ENCODE measurements around the gene MPIG6B. TPM values are rescaled to one million over a fixed set of nuclear protein-coding genes. Genes with fewer than 3 reads are reported as not detected.

Gene MPIG6B
- total RNA-seq, 4 donors from 2014 or later: not detected

DNA sequence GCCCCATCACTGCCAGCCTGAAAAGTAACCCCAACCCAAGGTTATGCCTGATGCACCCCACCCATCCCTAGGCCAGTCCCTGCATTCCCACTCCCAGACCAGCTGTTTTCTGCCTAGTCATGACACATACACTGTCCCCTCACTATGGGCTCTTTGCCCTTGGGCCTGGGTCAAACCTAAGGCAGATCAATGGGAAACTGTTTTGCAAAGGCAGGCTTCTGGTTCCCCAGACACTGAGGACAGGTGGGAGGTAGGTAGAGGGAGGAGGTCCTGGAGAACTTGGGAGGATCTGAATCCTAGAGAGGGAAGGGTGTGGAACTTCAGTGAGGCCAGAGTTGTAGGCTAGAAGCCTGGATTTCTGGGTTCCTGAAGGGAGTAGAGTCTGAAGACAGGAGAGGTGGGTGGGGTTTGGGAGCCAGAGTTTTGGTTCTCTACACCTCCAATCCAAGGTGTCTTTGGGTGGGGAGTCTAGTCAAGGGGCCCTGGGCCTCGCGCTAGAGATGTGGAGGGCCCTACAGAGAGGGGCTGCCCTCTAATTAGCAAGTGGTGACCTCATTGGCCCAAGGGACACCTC lies 11.2 kb downstream of the MPIG6B start:
- no peaks in the 10 kb centered on the region for H3K9me3 ChIP-seq
- peaks cover 0 to 35% (median 4%) of the 10 kb centered on the region in 3 donors for H3K36me3 ChIP-seq
- WGBS, 2 donors: 11 to 19% methylated on average over 2 of the region's 2 CpGs
- peaks cover 0 to 68% (median 37%) of the 10 kb centered on the region in 4 donors for H3K4me1 ChIP-seq
- TF ChIP-seq, protein P1, sequence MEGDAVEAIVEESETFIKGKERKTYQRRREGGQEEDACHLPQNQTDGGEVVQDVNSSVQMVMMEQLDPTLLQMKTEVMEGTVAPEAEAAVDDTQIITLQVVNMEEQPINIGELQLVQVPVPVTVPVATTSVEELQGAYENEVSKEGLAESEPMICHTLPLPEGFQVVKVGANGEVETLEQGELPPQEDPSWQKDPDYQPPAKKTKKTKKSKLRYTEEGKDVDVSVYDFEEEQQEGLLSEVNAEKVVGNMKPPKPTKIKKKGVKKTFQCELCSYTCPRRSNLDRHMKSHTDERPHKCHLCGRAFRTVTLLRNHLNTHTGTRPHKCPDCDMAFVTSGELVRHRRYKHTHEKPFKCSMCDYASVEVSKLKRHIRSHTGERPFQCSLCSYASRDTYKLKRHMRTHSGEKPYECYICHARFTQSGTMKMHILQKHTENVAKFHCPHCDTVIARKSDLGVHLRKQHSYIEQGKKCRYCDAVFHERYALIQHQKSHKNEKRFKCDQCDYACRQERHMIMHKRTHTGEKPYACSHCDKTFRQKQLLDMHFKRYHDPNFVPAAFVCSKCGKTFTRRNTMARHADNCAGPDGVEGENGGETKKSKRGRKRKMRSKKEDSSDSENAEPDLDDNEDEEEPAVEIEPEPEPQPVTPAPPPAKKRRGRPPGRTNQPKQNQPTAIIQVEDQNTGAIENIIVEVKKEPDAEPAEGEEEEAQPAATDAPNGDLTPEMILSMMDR (IDR thresholded peaks at IDR 0.05): no peak
- no peak for TF ChIP-seq EP300 (IDR thresholded peaks at IDR 0.05)
- TF ChIP-seq POLR2A (IDR thresholded peaks at IDR 0.05): no peak
- H3K27me3 ChIP-seq: no peaks in the 10 kb centered on the region
- H3K4me3 ChIP-seq: peak overlapping the region; percentile 64 to 76 (median 64)
- H3K27ac ChIP-seq: peak overlapping the region; percentile 89 to 94 (median 92)
- no peak for DNase-seq (ENCODE audit: low spot score in 2 of 2)

DNA sequence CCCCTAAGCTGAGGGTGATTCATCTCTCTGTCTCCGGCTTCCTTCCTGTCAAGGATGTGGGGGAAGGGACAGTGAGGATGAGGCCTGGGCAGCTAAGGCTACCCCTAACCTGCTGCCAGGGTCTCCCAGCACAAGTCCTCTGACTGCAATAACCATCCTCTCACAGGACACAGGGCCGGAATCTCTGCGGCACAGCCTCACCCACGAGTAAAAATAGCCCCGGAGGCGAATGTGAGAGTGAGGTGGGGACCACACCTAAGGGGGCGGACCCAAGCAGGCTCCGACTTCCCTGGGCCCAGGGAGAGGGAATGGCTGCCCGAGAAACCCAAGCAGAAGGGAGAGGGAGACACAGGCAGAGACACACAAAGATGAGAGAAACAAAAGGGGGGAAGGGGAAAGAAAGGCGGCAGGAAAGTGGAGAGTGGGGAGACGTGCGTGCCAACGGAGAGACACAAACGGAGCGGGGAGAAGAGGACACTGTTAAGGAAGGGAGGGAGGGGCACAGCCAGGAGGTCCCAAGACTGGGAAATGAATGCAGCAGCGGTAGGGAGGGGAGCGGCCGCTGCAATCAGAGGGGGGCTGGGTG lies 11.7 kb downstream of the MPIG6B start:
- Histone ChIP-seq H3K27me3 (no peaks in the 10 kb centered on the region), H3K9me3 (no peaks in the 10 kb centered on the region), H3K4me1 (peaks cover 0 to 71% (median 38%) of the 10 kb centered on the region in 4 donors), H3K27ac (peak overlapping the region; percentile 89 to 94 (median 92)), H3K36me3 (peaks cover 0 to 35% (median 4%) of the 10 kb centered on the region in 3 donors), H3K4me3 (peak overlapping the region; percentile 64 to 76 (median 64))
- TF ChIP-seq POLR2A (IDR thresholded peaks at IDR 0.05): peak; percentile 2 to 48
- TF ChIP-seq, protein P1 (IDR thresholded peaks at IDR 0.05): no peak
- TF ChIP-seq EP300 (IDR thresholded peaks at IDR 0.05): peak in 1 of 2 donors; percentile 58
- WGBS, 2 donors: 1 to 2% methylated on average over 18 of the region's 18 CpGs
- DNase-seq (ENCODE audit: low spot score in 2 of 2): peak in 1 of 2 donors; percentile 36

DNA sequence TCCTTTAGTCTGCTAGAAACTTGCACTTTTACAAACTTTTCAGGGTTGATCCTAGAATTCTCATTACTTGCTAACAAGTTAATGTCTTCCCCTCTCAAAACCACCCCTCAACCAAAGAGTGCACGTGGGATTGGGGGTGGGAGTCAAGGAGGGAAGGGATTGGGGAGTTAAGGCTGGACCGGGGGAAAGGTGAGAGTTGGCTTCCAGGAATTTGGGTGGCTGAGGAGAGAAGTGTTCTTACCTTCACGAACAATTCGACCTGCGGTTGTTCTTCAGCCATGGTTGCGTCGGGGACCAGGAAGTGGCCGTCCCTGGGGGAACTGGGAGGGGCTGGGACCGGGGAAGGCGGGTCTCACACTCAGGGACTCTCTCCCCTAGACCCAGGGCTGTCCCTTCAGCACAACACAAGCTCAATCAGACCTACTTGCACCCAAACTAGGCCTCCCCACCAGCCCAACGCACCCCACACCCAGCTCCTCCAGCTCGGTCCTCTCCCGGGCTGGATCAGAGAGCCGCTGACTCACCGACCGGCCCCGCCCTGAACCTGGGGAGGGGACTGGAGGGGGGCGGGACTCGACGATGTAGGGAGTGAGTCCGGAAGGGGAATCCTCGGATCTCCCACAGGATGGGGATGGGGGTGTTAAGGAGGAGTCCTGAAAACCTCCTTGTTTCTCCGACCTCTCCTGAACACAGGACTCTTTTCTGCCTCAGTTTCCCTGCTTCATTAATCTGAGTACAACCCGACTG lies 13.0 kb downstream of the MPIG6B start, which contains the start of gene CLIC1:
CLIC1 (minus strand) TSS at position 510 of the 747 bp plus-strand sequence; CDS start at position 280, 230 bp downstream.
- 0 to 1% methylated on average over 24 of the region's 24 CpGs for WGBS, 2 donors
- H3K4me1 ChIP-seq: peaks cover 0 to 72% (median 41%) of the 10 kb centered on the region in 4 donors
- H3K9me3 ChIP-seq: no peaks in the 10 kb centered on the region
- H3K27ac ChIP-seq: peak within 1 kb of the TSS; percentile 89 to 94 (median 92)
- H3K36me3 ChIP-seq: peaks cover 0 to 28% (median 4%) of the 10 kb centered on the region in 3 donors
- no peaks in the 10 kb centered on the region for H3K27me3 ChIP-seq
- TF ChIP-seq POLR2A (IDR thresholded peaks at IDR 0.05) (peak; percentile 92 to 95), EP300 (IDR thresholded peaks at IDR 0.05) (peak in 1 of 2 donors; percentile 97)
- TF ChIP-seq, protein P1 (IDR thresholded peaks at IDR 0.05): no peak
- DNase-seq (ENCODE audit: low spot score in 2 of 2): peak; percentile 83 to 87
- H3K4me3 ChIP-seq: peak within 1 kb of the TSS; percentile 64 to 76 (median 64)

DNA sequence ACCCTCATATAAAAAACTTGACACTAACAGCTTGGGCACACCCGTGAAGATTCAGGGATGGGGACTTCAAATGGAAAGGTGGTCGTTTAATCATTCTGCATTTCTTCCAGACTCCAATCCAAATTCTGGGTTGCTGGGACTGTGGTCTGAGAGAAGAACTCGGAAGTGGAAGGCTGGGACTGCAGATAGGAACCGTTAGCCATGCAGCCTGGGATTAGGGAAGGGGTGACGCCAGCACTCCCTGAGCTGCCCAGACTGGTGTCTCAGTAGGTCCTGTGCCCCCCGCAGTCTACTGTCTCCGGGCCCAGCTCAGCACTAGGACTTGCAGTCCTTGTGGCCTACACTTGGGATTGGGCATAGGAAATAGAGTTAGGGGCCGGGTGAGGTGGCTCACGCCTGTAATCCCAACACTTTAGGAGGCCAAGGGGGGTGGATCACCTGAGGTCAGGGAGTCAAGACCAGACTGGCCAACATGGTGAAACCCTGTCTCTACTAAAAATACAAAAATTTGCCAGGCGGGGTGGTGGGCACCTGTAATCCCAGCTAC lies 13.7 kb downstream of the MPIG6B start:
- Histone ChIP-seq H3K4me1 (peaks cover 0 to 72% (median 41%) of the 10 kb centered on the region in 4 donors), H3K27me3 (no peaks in the 10 kb centered on the region), H3K36me3 (peaks cover 0 to 24% (median 4%) of the 10 kb centered on the region in 3 donors), H3K9me3 (no peaks in the 10 kb centered on the region), H3K4me3 (peak overlapping the region; percentile 64 to 76 (median 64)), H3K27ac (peak overlapping the region; percentile 89 to 94 (median 92))
- TF ChIP-seq EP300 (IDR thresholded peaks at IDR 0.05) (no peak), POLR2A (IDR thresholded peaks at IDR 0.05) (no peak)
- TF ChIP-seq, protein P1 (IDR thresholded peaks at IDR 0.05): no peak
- no peak for DNase-seq (ENCODE audit: low spot score in 2 of 2)
- 36 to 48% methylated on average over 10 of the region's 10 CpGs for WGBS, 2 donors

All from tibial nerve (tissue), 4 donors.